ENCODE measurements around the gene ARHGEF35.
"Not testable (repeated sequence)": the region's sequence is repeated elsewhere in the genome, so short reads cannot be mapped to it uniquely, and the experiment has no call there.

Gene ARHGEF35

GRCh38 chr7:144178380-144179164 is 17.1 kb downstream of the ARHGEF35 start:
- peak; percentile 52 for DNase-seq

DNA sequence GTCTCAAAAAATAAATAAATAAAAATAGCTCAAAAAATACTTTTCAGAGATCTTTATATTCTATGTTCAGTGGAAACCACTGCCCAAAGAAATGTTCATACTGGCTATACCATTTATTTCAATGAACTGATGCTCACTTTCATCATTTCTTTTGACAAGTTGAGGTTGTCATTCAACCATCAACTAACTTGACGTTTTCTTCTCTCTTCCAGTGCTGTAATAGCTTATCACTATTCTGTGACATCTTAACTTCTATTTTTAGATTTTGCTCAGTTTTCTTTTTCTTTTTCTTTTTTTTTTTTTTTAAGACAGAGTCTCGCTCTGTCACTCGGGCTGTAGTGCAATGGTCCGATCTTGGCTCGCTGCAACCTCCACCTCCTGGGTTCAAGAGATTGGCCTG is 21.0 kb downstream of the ARHGEF35 start:
- DNase-seq, result no peak

GRCh38 chr7:144171594-144172350 is 23.9 kb downstream of the ARHGEF35 start:
- not testable (repeated sequence) for DNase-seq

- DNase-seq, result no peak
These were observed 30.8 kb downstream of the ARHGEF35 start for GRCh38 chr7:144164784-144165183.

DNA sequence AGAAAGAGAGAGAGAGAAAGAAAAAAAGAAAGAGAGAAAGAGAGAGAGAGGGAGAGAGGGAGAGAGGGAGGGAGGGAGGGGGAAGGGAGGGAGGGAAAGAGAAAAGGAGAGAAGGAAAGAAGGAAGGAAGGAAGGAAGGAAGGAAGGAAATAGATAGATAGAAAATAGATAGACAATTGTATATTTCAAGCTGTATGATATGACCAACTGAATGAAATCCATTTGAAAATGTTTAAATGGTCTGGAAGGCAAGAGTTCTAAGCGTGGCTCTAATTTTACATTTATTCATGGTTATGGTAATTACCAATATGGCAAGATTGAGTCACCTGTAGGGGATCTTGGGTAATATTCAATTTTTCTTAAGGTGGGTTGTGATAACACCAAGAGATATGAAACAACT is 36.8 kb downstream of the ARHGEF35 start:
- DNase-seq, result no peak

DNA sequence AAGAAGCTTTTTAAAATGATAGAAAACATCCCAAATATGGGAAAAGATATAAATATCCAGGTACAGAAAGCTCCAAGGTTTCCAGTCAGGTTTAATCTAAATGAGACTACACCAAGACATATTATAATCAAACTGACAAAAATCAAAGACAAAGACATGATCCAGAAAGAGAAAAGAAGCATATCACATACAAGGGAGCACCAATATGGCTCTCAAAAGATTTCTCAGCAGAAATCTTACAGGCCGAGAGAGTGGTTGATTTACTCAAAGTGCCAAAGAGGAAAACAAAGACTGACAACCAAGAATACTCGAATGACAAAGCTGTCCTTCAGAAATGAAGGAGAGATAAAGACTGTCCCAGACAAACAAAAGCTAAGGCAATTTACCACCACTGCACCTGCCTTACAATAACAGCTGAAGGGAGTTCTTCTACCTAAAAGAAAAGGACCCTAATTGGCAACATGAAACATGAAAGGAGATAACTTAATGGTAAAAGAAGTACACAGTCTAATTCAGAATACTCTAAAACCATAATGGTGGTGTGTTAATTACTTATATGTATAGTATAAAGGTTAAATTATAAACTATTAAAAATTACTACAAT is 47.3 kb downstream of the ARHGEF35 start:
- no peak for DNase-seq

DNA sequence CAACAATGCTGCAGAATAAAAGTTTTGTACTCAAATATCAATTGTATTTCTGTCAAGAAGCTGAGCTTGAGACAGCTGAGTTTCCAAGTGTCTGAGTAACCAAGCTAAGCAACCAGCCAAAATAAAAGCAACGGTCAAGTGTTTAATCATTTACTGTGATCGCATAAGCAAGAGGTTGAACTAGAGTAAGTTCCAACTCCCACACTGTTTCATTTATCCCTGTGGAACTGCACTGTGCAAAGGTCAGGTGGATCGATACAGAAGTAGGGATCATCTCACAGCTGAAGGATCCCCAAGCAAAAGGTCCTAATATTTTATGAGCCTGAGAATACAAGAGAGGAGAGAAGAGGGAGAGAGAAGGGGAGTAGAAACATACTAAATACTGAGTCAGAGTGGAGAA is 51.2 kb downstream of the ARHGEF35 start:
- DNase-seq, result no peak

- DNase-seq, result no peak
These were observed 53.4 kb downstream of the ARHGEF35 start for GRCh38 chr7:144142187-144142586.

DNA sequence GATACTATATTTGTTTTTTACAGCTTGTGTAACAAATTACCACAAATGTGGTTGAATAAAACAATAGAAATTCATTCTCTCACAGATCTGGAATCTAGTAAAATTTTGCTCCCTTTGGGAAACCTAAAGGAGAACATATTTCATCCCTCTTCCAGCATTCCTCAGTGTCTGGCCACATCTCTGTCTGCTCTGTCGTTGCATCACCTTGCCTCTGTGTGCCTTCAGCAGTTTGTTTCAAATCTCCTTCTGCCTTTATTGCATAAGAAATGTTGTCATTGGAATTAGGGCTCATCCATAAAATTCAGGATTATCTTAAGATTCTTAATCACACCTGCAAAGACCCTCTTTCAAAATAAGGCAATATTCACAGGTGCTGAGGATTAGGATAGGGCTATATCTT is 58.1 kb downstream of the ARHGEF35 start:
- DNase-seq, result no peak

Measured in CD4-positive, alpha-beta T cell treated with Interleukin-4 for 4 hours (primary cell).